ENCODE results near the gene VDAC1. TPM values are rescaled to one million over a fixed set of nuclear protein-coding genes. Genes with fewer than 3 reads are reported as not detected.
A peak's percentile ranks its signal among the peaks of the same experiment; 100 is the strongest.

VDAC1 gene
- total RNA-seq, 1 experiment from 2014 or later = 395 TPM

DNA sequence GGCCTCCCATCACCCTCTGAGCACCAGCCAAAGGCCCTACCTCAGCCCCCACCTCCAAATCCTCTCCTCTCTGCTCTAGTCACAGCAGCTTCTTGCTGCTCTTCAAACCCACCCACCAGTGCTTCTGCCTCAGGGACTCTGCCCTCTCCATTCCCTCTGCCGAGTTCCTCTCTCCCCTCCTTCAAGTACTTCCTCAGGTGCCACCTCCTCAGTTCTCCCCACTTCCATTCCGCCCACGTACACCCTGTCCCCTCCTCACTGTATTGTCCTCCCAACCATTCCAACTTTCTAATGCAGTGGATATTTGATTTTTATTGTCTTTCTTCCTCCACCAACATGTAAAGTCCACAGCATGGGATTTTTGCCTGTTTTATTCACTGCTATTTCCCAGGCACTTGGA is 79.5 kb downstream of the VDAC1 start:
- no peaks in the 10 kb centered on the region for H3K9me3 ChIP-seq (ENCODE audit: control insufficient read depth, insufficient read depth, low read depth, low read length)
- in situ Hi-C loops (cut with HindIII; ENCODE audit: low pct_unique_long_range_greater_than_20kb, low sequenced_read_pairs) = no loop called here
- no peak overlapping the region for H3K4me3 ChIP-seq (ENCODE audit: low read depth in 2 of 2, low read length in 2 of 2)
- BruUV-seq (replicated peaks) = no TSS peak
- H3K27me3 ChIP-seq (ENCODE audit: control insufficient read depth, insufficient read depth, low read length) = peaks cover 4% of the 10 kb centered on the region; the same call in 1 of the 2 replicates
- no peak overlapping the region for H3K27ac ChIP-seq (ENCODE audit: low read length)
- H3K4me1 ChIP-seq (ENCODE audit: control insufficient read depth, insufficient read depth, low read length) = no peaks in the 10 kb centered on the region; the same call in 1 of the 2 replicates
- intact Hi-C loops (cut with micrococcal nuclease; ENCODE audit: unreplicated experiment) = no loop called here
- POLR2A ChIA-PET = no interaction called here
- CTCF ChIA-PET = no interaction called here
- DNase-seq (ENCODE audit: low read depth, low spot score) (no peak), ATAC-seq (no peak)
- TF ChIP-seq SIN3A (IDR thresholded peaks at IDR 0.05; ENCODE audit: borderline replicate concordance, insufficient read depth, low read depth, low read length) (no peak), CTCF (IDR thresholded peaks at IDR 0.05) (no peak), POLR2AphosphoS5 (IDR thresholded peaks at IDR 0.05; ENCODE audit: low read depth, low read length) (no peak), TCF7L2 (IDR thresholded peaks at IDR 0.05; ENCODE audit: low read depth, low read length) (no peak)
- TF ChIP-seq, protein P1, sequence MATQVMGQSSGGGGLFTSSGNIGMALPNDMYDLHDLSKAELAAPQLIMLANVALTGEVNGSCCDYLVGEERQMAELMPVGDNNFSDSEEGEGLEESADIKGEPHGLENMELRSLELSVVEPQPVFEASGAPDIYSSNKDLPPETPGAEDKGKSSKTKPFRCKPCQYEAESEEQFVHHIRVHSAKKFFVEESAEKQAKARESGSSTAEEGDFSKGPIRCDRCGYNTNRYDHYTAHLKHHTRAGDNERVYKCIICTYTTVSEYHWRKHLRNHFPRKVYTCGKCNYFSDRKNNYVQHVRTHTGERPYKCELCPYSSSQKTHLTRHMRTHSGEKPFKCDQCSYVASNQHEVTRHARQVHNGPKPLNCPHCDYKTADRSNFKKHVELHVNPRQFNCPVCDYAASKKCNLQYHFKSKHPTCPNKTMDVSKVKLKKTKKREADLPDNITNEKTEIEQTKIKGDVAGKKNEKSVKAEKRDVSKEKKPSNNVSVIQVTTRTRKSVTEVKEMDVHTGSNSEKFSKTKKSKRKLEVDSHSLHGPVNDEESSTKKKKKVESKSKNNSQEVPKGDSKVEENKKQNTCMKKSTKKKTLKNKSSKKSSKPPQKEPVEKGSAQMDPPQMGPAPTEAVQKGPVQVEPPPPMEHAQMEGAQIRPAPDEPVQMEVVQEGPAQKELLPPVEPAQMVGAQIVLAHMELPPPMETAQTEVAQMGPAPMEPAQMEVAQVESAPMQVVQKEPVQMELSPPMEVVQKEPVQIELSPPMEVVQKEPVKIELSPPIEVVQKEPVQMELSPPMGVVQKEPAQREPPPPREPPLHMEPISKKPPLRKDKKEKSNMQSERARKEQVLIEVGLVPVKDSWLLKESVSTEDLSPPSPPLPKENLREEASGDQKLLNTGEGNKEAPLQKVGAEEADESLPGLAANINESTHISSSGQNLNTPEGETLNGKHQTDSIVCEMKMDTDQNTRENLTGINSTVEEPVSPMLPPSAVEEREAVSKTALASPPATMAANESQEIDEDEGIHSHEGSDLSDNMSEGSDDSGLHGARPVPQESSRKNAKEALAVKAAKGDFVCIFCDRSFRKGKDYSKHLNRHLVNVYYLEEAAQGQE (IDR thresholded peaks at IDR 0.05; ENCODE audit: insufficient read depth in 1 of 2, low read depth in 2 of 2, low read length in 1 of 2) = no peak
- no peaks in the 10 kb centered on the region for H3K36me3 ChIP-seq (ENCODE audit: control insufficient read depth, insufficient read depth, low read length)

- Histone ChIP-seq H3K4me1 (ENCODE audit: control insufficient read depth, insufficient read depth, low read length) (no peaks in the 10 kb centered on the region; the same call in 1 of the 2 replicates), H3K36me3 (ENCODE audit: control insufficient read depth, insufficient read depth, low read length) (no peaks in the 10 kb centered on the region), H3K4me3 (ENCODE audit: low read depth in 2 of 2, low read length in 2 of 2) (no peak overlapping the region), H3K27ac (ENCODE audit: low read length) (no peak overlapping the region), H3K9me3 (ENCODE audit: control insufficient read depth, insufficient read depth, low read depth, low read length) (no peaks in the 10 kb centered on the region), H3K27me3 (ENCODE audit: control insufficient read depth, insufficient read depth, low read length) (peaks cover 4% of the 10 kb centered on the region; the same call in 1 of the 2 replicates)
- in situ Hi-C loops (cut with HindIII; ENCODE audit: low pct_unique_long_range_greater_than_20kb, low sequenced_read_pairs) (no loop called here), intact Hi-C loops (cut with micrococcal nuclease; ENCODE audit: unreplicated experiment) (no loop called here)
- POLR2A ChIA-PET = interaction anchor here (0.9 kb wide), 1 partner anchor 209 kb away, joined by 10 read pairs; no protein-coding TSS in a partner anchor
- TF ChIP-seq POLR2AphosphoS5 (IDR thresholded peaks at IDR 0.05; ENCODE audit: low read depth, low read length) (no peak), CTCF (IDR thresholded peaks at IDR 0.05) (no peak), TCF7L2 (IDR thresholded peaks at IDR 0.05; ENCODE audit: low read depth, low read length) (no peak), SIN3A (IDR thresholded peaks at IDR 0.05; ENCODE audit: borderline replicate concordance, insufficient read depth, low read depth, low read length) (no peak)
- TF ChIP-seq, protein P1 (IDR thresholded peaks at IDR 0.05; ENCODE audit: insufficient read depth in 1 of 2, low read depth in 2 of 2, low read length in 1 of 2) = no peak
- CTCF ChIA-PET = no interaction called here
- BruUV-seq (replicated peaks) = no TSS peak
- DNase-seq (ENCODE audit: low read depth, low spot score) = no peak
- 0 out of 2 replicates have a peak, but pooled peaks have one; percentile 52 for ATAC-seq
Observed at GRCh38 chr5:133924221-133924920, 80.4 kb downstream of the VDAC1 start.
